ENCODE measurements around the gene RBM18. TPM values are rescaled to one million over a fixed set of nuclear protein-coding genes. Genes with fewer than 3 reads are reported as not detected.

RBM18 gene
- total RNA-seq, 2 experiments from 2014 or later = 22.3 to 28.6 TPM

- POLR2A ChIA-PET = no interaction called here
- intact Hi-C loops (cut with DNase I, micrococcal nuclease) = no loop called here
- Mint-ChIP-seq H3K9me3 (ENCODE audit: low read depth) (no peaks in the 10 kb centered on the region), H3K4me1 (peaks cover 7% of the 10 kb centered on the region), H3K36me3 (ENCODE audit: low read depth) (peaks cover 36% of the 10 kb centered on the region), H3K4me3 (no peak overlapping the region), H3K27ac (peak overlapping the region; percentile 47), H3K27me3 (no peaks in the 10 kb centered on the region)
- DNase-seq (no peak), ATAC-seq (no peak)
- CTCF ChIA-PET = no interaction called here
Measured at GRCh38 chr9:122256206-122256605, 8.4 kb downstream of the RBM18 start.

GRCh38 chr9:122254761-122255160 is 9.9 kb downstream of the RBM18 start:
- Mint-ChIP-seq H3K36me3 (ENCODE audit: low read depth) (peaks cover 35% of the 10 kb centered on the region), H3K27ac (no peak overlapping the region), H3K4me3 (no peak overlapping the region), H3K4me1 (peaks cover 7% of the 10 kb centered on the region), H3K9me3 (ENCODE audit: low read depth) (no peaks in the 10 kb centered on the region), H3K27me3 (no peaks in the 10 kb centered on the region)
- ChIA-PET CTCF (no interaction called here), POLR2A (no interaction called here)
- DNase-seq = no peak
- intact Hi-C loops (cut with DNase I, micrococcal nuclease) = no loop called here
- no peak for ATAC-seq

DNA sequence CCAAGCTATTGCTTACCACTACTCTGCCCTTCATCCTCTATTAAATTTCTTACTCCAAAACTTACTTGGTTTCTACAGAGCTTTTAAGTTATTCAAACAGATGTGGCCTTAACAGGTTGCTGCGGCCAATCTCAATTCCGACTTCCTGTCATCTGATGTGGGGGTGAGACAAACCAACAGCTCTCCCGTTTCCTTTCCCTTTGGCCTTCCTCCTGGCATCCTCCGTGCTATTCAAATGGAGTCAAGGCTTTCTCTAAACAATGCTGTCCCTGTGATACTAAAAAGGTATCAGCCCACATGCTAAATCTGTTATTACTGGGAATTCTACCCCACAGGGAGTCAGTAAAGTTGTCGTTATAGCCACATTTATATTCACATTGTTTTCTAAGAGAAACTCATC is 11.8 kb downstream of the RBM18 start:
- intact Hi-C loops (cut with DNase I, micrococcal nuclease) = no loop called here

DNA sequence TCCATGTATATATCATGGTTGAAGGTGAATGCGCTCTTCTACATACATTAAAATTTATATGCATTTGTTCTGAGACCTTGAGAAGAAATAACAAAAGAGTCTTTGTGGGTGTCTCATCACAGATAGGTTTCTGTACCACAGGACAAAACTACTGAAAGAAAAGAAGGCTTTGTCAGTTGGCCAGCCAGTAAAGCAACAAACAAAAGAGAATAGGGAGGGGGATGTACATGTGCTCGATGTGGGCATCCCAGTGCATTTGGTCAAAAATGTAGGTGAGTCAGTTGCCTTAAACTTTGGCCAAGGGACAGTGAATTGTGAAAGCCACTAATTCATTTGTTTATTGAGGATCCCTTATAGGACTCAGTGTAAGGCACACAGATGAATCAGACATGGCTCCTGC is 13.3 kb downstream of the RBM18 start:
- Mint-ChIP-seq H3K4me3 (no peak overlapping the region), H3K27me3 (no peaks in the 10 kb centered on the region), H3K4me1 (peaks cover 7% of the 10 kb centered on the region), H3K9me3 (ENCODE audit: low read depth) (no peaks in the 10 kb centered on the region), H3K27ac (no peak overlapping the region), H3K36me3 (ENCODE audit: low read depth) (peaks cover 36% of the 10 kb centered on the region)
- CTCF ChIA-PET = no interaction called here
- DNase-seq = no peak
- POLR2A ChIA-PET = no interaction called here
- intact Hi-C loops (cut with DNase I, micrococcal nuclease) = no loop called here
- no peak for ATAC-seq

More for the DNA sequence above, 11.8 kb downstream of the RBM18 start:
- H3K36me3 Mint-ChIP-seq (ENCODE audit: low read depth) = peaks cover 27% of the 10 kb centered on the region
- H3K4me3 Mint-ChIP-seq = no peak overlapping the region
- H3K27ac Mint-ChIP-seq = no peak overlapping the region
- peaks cover 7% of the 10 kb centered on the region for H3K4me1 Mint-ChIP-seq
- ChIA-PET POLR2A (no interaction called here), CTCF (interaction anchor here (0.8 to 1.2 kb wide), 2 partner anchors 10 to 15 kb away, joined by 3 to 4 read pairs; no protein-coding TSS in a partner anchor)
- ATAC-seq (no peak), DNase-seq (no peak)
- H3K9me3 Mint-ChIP-seq (ENCODE audit: low read depth) = no peaks in the 10 kb centered on the region
- no peaks in the 10 kb centered on the region for H3K27me3 Mint-ChIP-seq

- Mint-ChIP-seq H3K27ac (no peak overlapping the region), H3K27me3 (no peaks in the 10 kb centered on the region), H3K9me3 (ENCODE audit: low read depth) (no peaks in the 10 kb centered on the region), H3K4me1 (peaks cover 3% of the 10 kb centered on the region), H3K4me3 (no peak overlapping the region), H3K36me3 (ENCODE audit: low read depth) (peaks cover 40% of the 10 kb centered on the region)
- ChIA-PET POLR2A (interaction anchor here (0.7 kb wide), 1 partner anchor 258 kb away, joined by 3 read pairs; no protein-coding TSS in a partner anchor), CTCF (interaction anchor here (0.7 kb wide), 1 partner anchor 146 kb away, joined by 3 read pairs; no protein-coding TSS in a partner anchor)
- intact Hi-C loops (cut with DNase I, micrococcal nuclease) = no loop called here
- no peak for ATAC-seq
- no peak for DNase-seq
Measured at GRCh38 chr9:122248448-122248865, 16.2 kb downstream of the RBM18 start.

- ChIA-PET CTCF (interaction anchor here (0.6 to 1.0 kb wide), 3 partner anchors 11 to 119 kb away, joined by 3 read pairs; no protein-coding TSS in a partner anchor), POLR2A (no interaction called here)
- no peak for ATAC-seq
- intact Hi-C loops (cut with DNase I, micrococcal nuclease) = no loop called here
- H3K27ac Mint-ChIP-seq = no peak overlapping the region
- no peaks in the 10 kb centered on the region for H3K27me3 Mint-ChIP-seq
- no peaks in the 10 kb centered on the region for H3K9me3 Mint-ChIP-seq (ENCODE audit: low read depth)
- no peak for DNase-seq
- H3K4me3 Mint-ChIP-seq = no peak overlapping the region
- H3K36me3 Mint-ChIP-seq (ENCODE audit: low read depth) = peaks cover 44% of the 10 kb centered on the region
- no peaks in the 10 kb centered on the region for H3K4me1 Mint-ChIP-seq
Measured at GRCh38 chr9:122246666-122247065, 18.0 kb downstream of the RBM18 start.

GRCh38 chr9:122244349-122244748 is 20.3 kb downstream of the RBM18 start:
- POLR2A ChIA-PET = no interaction called here
- no peaks in the 10 kb centered on the region for H3K9me3 Mint-ChIP-seq (ENCODE audit: low read depth)
- intact Hi-C loops (cut with DNase I, micrococcal nuclease) = no loop called here
- no peaks in the 10 kb centered on the region for H3K4me1 Mint-ChIP-seq
- no peaks in the 10 kb centered on the region for H3K27me3 Mint-ChIP-seq
- DNase-seq (no peak), ATAC-seq (no peak)
- no peak overlapping the region for H3K27ac Mint-ChIP-seq
- H3K36me3 Mint-ChIP-seq (ENCODE audit: low read depth) = peaks cover 45% of the 10 kb centered on the region
- CTCF ChIA-PET = no interaction called here
- H3K4me3 Mint-ChIP-seq = no peak overlapping the region

DNA sequence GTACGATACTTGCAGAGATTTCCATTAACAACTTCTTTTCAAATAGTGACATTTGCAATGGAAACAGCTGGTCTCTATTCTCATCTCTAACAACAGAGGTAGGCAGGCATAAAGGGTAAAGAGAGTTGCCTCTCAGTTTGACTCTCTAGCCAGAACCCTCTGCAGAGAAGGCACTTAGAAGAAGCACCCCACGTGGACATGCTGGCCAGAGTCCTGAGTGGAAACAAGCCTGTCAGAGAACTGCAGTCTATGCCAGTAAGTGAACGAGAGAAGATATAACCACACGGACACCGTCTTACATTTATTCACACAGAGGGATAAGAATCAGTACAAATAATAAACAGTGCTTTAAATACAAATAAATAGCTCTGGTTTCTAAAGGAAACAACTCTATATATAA is 24.9 kb downstream of the RBM18 start:
- Mint-ChIP-seq H3K9me3 (ENCODE audit: low read depth) (no peaks in the 10 kb centered on the region), H3K4me1 (no peaks in the 10 kb centered on the region), H3K4me3 (no peak overlapping the region), H3K27me3 (no peaks in the 10 kb centered on the region), H3K36me3 (ENCODE audit: low read depth) (peaks cover 32% of the 10 kb centered on the region), H3K27ac (no peak overlapping the region)
- ATAC-seq (no peak), DNase-seq (no peak)
- intact Hi-C loops (cut with DNase I, micrococcal nuclease) = no loop called here
- ChIA-PET CTCF (interaction anchor here (0.5 kb wide), 1 partner anchor 553 kb away, joined by 3 read pairs; no protein-coding TSS in a partner anchor), POLR2A (no interaction called here)

- Mint-ChIP-seq H3K27ac (no peak overlapping the region), H3K4me3 (no peak overlapping the region), H3K36me3 (ENCODE audit: low read depth) (peaks cover 15% of the 10 kb centered on the region), H3K27me3 (no peaks in the 10 kb centered on the region), H3K9me3 (ENCODE audit: low read depth) (no peaks in the 10 kb centered on the region), H3K4me1 (no peaks in the 10 kb centered on the region)
- POLR2A ChIA-PET = interaction anchor here (0.5 kb wide), 1 partner anchor 92 kb away, joined by 3 read pairs; no protein-coding TSS in a partner anchor
- DNase-seq (no peak), ATAC-seq (no peak)
- intact Hi-C loops (cut with DNase I, micrococcal nuclease) = no loop called here
- CTCF ChIA-PET = interaction anchor here (0.9 kb wide), 1 partner anchor 114 kb away, joined by 3 read pairs; no protein-coding TSS in a partner anchor
Measured at GRCh38 chr9:122236681-122237080, 28.0 kb downstream of the RBM18 start.

DNA sequence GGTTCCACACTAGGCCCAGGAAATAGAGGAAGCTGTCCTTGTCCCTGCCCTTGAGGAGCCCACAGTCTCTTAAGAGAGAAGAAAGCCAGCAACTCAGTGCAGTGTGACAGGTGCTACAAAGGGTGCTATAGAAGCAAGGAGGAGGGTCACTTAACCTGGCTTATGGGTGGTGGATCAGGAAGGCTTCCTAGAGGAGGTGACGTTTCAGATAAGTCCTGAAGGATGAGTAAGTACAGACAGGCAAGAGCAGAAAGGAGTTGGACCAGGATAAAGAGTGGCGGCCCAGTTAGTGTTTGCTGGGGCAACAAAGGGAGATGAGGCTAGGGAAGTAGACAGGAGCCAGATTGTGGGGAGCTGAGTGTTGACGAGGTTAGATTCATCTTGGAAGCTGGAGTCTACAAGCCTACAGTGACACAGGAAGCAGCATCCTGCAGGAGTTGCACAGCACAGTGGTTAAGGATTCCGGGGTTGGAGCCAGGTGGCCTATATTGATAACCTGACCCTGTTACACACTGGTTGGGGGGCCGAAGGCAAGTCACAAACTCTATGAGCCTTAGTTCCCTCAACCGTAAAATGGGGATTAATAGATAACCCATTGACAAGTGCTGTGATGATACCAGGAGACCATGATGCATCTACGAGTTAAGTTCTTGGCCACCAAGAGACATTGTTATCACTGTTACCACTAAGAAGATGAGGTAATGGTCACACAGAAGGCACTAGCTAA is 30.5 kb downstream of the RBM18 start:
- H3K27me3 Mint-ChIP-seq = no peaks in the 10 kb centered on the region

DNA sequence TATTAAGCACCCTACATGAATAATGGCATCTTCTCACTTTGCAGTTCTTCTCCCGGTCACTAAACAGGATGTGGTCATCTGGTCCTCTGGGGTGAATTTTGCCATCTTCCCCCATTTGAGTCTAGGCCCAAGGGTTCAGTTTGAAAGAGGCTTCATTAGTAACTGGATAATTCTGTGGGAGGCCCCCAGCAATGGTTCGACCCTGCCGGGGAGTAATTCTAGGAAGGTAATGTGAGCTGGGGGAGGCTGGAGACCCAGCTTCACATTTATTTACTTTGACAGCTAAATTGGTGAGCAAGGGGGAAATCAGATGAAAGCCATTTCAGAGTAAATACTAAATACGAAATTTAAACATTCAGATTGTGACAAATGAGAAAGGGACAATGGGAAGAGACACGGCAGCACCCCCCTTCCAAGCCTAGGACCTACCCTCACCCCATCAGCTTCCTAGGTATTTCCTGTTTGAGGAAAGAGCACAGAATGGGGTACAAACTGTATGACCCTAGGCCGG is 31.8 kb downstream of the RBM18 start:
- no peaks in the 10 kb centered on the region for H3K27me3 Mint-ChIP-seq
- H3K4me3 Mint-ChIP-seq = no peak overlapping the region
- POLR2A ChIA-PET = no interaction called here

More for the DNA sequence above, 30.5 kb downstream of the RBM18 start:
- CTCF ChIA-PET = no interaction called here
- Mint-ChIP-seq H3K9me3 (ENCODE audit: low read depth) (no peaks in the 10 kb centered on the region), H3K4me3 (no peak overlapping the region), H3K4me1 (no peaks in the 10 kb centered on the region), H3K36me3 (ENCODE audit: low read depth) (peaks cover 3% of the 10 kb centered on the region), H3K27ac (no peak overlapping the region)
- no peak for DNase-seq
- no peak for ATAC-seq
- intact Hi-C loops (cut with DNase I, micrococcal nuclease) = no loop called here
- POLR2A ChIA-PET = no interaction called here

DNA sequence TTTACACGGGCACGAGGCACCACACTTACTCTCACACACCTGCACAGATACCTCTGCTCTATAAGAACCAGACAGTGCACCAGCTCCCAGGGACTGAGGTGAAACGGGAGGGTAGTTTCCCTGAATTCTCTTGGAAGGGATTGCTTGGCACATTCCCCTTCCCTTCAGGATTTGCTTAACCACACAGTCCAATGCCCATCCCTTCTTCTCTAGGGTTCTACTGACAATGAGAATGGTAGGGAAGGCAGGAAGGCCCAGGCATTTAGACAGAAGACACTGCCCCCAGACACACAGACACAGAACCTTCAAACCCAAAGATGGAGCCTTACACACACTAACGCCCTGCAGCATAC is 35.2 kb downstream of the RBM18 start:
- Mint-ChIP-seq H3K27me3 (peaks cover 15% of the 10 kb centered on the region), H3K9me3 (ENCODE audit: low read depth) (no peaks in the 10 kb centered on the region), H3K27ac (no peak overlapping the region), H3K36me3 (ENCODE audit: low read depth) (no peaks in the 10 kb centered on the region), H3K4me3 (no peak overlapping the region), H3K4me1 (no peaks in the 10 kb centered on the region)
- ChIA-PET POLR2A (interaction anchor here (0.7 kb wide), 1 partner anchor 91 kb away, joined by 4 read pairs; no protein-coding TSS in a partner anchor), CTCF (no interaction called here)
- intact Hi-C loops (cut with DNase I, micrococcal nuclease) = no loop called here
- ATAC-seq (no peak), DNase-seq (no peak)

More for the DNA sequence above, 31.8 kb downstream of the RBM18 start:
- CTCF ChIA-PET = no interaction called here
- no peak for DNase-seq
- Mint-ChIP-seq H3K9me3 (ENCODE audit: low read depth) (no peaks in the 10 kb centered on the region), H3K27ac (no peak overlapping the region), H3K36me3 (ENCODE audit: low read depth) (no peaks in the 10 kb centered on the region), H3K4me1 (no peaks in the 10 kb centered on the region)
- ATAC-seq = no peak
- intact Hi-C loops (cut with DNase I, micrococcal nuclease) = no loop called here

Measured in activated CD4-positive, alpha-beta T cell treated with anti-CD3 and anti-CD28 coated beads for 36 hours (primary cell).